NB4 (cell line): Measurements from ENCODE around the gene HIBCH.

Experiments used
- DNase-seq: peaks from one replicate; pipeline ENCODE4 v3.0.0; 2010; ENCODE audit warnings: low read depth
- H3K4me3 ChIP-seq: one replicate; pipeline ENCODE4 v1.5.1; 2011; ENCODE audit warnings: mild to moderate bottlenecking, low read depth, low read length, moderate library complexity
- MYC ChIP-seq: IDR thresholded peaks from 2 replicates; pipeline ENCODE4 v1.6.1; 2011; ENCODE audit warnings: low read depth, low read length
- POLR2A ChIP-seq: IDR thresholded peaks from 2 replicates; pipeline ENCODE4 v1.6.1; 2011; ENCODE audit warnings: mild to moderate bottlenecking; ENCODE audit not compliant: insufficient read length; ENCODE audit errors: extremely low read depth
- TF ChIP-seq, protein P1 (sequence below): IDR thresholded peaks from 2 replicates; pipeline ENCODE4 v1.6.1; 2011; ENCODE audit warnings: low read depth, low read length
- TF ChIP-seq, protein P2 (sequence below): IDR thresholded peaks from one replicate; pipeline ENCODE4 v1.5.1; 2012; ENCODE audit warnings: low read depth, low read length

Gene HIBCH

DNA sequence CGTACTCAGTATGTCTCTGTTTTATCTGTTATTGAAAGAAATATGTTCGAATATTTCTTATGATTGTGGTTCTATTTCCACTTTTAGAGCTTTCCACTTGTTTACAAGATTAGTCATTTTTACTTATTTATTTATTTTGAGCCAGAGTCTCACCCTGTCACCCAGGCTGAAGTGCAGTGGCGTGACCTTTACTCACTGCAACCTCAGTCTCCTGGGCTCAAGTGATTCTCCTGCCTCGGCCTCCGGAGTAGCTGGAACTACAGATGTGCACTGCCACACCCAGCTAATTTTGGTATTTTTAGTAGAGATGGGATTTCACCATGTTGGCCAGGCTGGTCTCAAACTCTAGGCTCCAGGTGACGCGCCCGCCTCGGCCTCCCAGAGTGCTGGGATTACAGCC lies 53.3 kb downstream of the HIBCH start:
- TF ChIP-seq POLR2A, result no peak
- TF ChIP-seq, protein P1, sequence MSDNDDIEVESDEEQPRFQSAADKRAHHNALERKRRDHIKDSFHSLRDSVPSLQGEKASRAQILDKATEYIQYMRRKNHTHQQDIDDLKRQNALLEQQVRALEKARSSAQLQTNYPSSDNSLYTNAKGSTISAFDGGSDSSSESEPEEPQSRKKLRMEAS, result no peak
- TF ChIP-seq, protein P2, sequence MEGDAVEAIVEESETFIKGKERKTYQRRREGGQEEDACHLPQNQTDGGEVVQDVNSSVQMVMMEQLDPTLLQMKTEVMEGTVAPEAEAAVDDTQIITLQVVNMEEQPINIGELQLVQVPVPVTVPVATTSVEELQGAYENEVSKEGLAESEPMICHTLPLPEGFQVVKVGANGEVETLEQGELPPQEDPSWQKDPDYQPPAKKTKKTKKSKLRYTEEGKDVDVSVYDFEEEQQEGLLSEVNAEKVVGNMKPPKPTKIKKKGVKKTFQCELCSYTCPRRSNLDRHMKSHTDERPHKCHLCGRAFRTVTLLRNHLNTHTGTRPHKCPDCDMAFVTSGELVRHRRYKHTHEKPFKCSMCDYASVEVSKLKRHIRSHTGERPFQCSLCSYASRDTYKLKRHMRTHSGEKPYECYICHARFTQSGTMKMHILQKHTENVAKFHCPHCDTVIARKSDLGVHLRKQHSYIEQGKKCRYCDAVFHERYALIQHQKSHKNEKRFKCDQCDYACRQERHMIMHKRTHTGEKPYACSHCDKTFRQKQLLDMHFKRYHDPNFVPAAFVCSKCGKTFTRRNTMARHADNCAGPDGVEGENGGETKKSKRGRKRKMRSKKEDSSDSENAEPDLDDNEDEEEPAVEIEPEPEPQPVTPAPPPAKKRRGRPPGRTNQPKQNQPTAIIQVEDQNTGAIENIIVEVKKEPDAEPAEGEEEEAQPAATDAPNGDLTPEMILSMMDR, result no peak
- TF ChIP-seq MYC, result no peak
- H3K4me3 ChIP-seq, result no peak overlapping the region
- no peak for DNase-seq

DNA sequence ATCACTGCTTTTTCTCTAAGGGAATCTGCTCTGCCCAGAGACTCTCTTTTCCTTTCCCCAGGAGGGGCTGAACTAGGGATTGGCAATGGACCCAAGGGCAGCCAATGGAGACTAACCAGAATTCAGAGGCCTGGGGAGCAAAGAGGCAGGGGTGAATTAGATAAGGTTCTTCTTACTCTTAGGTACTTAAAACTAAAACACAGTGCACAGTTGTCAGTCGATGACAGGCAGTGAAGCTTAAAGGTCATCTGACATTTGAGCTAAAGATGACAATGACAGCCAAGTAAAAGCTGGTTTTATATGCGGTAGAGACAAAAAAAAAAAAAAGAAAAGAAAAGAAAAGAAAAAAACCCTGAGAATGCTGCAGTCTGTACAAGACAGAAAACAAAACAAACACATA lies 57.8 kb downstream of the HIBCH start:
- H3K4me3 ChIP-seq, result no peak overlapping the region
- no peak for DNase-seq
- TF ChIP-seq, protein P1, result no peak

DNA sequence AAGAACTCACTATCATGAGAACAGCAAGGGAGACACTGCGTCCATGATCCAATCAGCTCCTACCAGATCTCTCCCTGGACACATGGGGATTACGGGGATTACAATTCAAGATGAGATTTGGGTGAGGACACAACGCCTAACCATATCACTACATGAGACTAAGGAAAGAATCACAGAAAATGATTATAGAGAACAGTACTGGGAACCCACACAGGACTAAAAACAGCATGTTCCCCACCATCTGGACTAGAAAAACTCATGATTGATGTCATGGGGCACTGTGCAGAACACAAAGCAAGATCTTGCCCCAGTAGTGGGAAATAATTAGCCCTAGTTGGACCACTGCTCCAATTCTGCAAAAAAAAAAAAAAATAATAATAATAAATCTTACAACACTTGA lies 63.5 kb downstream of the HIBCH start:
- DNase-seq, result no peak
- TF ChIP-seq, protein P2, result no peak
- TF ChIP-seq POLR2A (no peak), MYC (no peak)
- TF ChIP-seq, protein P1, result no peak
- no peak overlapping the region for H3K4me3 ChIP-seq

DNA sequence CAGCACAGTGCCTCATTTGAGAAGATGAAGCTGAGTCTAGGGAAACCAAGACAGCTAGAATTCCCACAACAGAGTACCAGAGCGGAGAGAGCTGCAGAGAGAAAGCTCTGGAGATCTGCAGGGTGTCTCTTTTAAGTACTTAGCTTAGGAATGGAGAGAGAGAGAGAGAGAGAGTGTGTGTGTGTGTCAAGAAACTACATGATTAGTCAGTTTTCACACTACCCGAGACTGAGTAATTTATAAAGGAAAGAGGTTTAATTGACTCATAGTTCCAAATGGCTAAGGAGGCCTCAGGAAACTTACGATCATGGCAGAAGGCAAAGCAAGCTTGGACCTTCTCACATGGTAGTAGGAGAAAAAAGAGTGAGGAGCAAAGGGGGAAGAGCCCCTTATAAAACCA lies 64.0 kb downstream of the HIBCH start:
- no peak for DNase-seq
- H3K4me3 ChIP-seq, result no peak overlapping the region
- TF ChIP-seq, protein P2, result no peak
- TF ChIP-seq MYC, result no peak
- TF ChIP-seq POLR2A, result no peak
- TF ChIP-seq, protein P1, result no peak

DNA sequence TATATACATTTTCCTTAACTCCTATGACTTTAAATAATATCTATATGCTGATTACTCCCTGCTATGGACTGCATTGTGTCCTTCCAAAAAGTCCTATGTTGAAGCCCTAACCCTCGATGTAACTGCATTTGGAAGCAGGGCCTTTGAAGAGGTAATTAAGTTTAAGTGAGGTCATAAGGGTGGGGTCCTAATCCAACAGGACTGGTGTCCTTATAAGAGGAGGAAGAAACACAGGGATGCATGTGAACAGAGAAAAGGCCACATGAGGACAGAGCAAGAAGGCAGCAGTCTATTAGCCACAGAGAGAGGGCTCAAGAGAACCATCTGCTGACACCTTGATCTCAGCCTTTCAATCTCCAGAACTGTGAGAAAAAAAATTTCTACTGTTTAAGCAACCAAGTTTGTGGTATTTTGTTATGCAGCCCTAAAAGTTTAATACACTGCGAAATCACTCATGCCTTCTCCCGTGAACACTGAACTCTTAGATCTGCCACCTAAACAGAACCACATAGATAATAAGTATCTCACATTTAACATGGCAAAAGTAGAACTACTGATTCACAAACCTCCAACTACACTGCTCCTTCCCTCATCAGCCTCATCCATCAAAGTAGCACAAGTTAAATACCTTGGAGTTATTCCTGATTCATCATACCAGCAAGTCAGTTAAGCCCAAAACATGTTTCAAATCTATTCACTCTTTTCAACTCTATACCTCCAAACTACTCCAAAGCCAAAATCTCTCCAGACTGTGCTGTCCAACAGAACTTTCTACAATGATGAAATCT lies 65.4 kb downstream of the HIBCH start:
- no peak for TF ChIP-seq MYC
- TF ChIP-seq POLR2A, result no peak
- TF ChIP-seq, protein P2, result no peak
- TF ChIP-seq, protein P1, result no peak
- H3K4me3 ChIP-seq, result no peak overlapping the region
- no peak for DNase-seq

DNA sequence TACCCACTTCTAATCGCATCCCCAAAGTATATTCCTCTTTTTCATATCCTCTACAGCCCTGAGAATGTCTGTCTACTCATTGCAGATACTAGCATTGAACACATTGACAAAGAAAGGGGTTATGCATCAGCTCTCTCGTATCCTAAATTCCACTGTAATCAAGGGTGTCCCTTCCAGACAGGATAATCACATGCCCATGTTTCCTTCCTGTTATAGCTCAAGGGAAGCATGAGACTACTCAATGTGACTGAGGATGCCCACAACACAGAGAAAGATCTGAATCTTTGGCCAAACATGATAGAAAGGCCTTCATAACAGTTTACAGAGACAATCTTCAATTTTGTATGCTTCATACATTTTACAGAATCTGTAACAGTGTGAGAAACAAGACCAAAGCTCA lies 69.2 kb downstream of the HIBCH start:
- no peak for DNase-seq

More for the DNA sequence above, 69.2 kb downstream of the HIBCH start:
- TF ChIP-seq MYC (no peak), POLR2A (no peak)
- TF ChIP-seq, protein P2, result no peak
- TF ChIP-seq, protein P1, result no peak
- H3K4me3 ChIP-seq, result no peak overlapping the region
